HEK293T (cell line): ENCODE measurements around the gene NOTCH3.

ENCODE experiments used
- CTCF ChIA-PET: fragments of 350-600 bp; formaldehyde crosslinking; extraction: SDS; loops from one replicate; lab custom pipeline; 2021; ENCODE audit warnings: antibody characterized with exemption, inconsistent platforms; lab: Yijun Ruan, JAX
- POLR2A ChIA-PET: fragments of 350-600 bp; formaldehyde crosslinking; extraction: SDS; loops from one replicate; lab custom pipeline; 2020; ENCODE audit warnings: antibody characterized with exemption, inconsistent platforms; lab: Yijun Ruan, JAX
- DNase-seq: peaks from one replicate; pipeline ENCODE4 v3.0.0; 2012; ENCODE audit warnings: mixed read lengths; ENCODE audit errors: extremely low spot score
- ARNT ChIP-seq: fragments of 450-650 bp; IDR thresholded peaks from 2 replicates; pipeline ENCODE4 v1.6.1; 2017; ENCODE audit warnings: mild to moderate bottlenecking
- BHLHE40 ChIP-seq: fragments of 450-650 bp; IDR thresholded peaks from 2 replicates; pipeline ENCODE4 v1.6.1; 2016; ENCODE audit warnings: mild to moderate bottlenecking, moderate library complexity, borderline replicate concordance
- CTBP1 ChIP-seq: fragments of 450-650 bp; IDR thresholded peaks from 2 replicates; pipeline ENCODE4 v1.6.1; 2016; ENCODE audit warnings: borderline replicate concordance
- ELF4 ChIP-seq: fragments of 450-650 bp; IDR thresholded peaks from 2 replicates; pipeline ENCODE4 v1.6.1; 2017; ENCODE audit warnings: antibody characterized with exemption
- FOXA1 ChIP-seq: fragments of 450-650 bp; IDR thresholded peaks from 2 replicates; pipeline ENCODE4 v1.6.1; 2016; ENCODE audit warnings: mild to moderate bottlenecking
- FOXK2 ChIP-seq: fragments of 450-650 bp; IDR thresholded peaks from 2 replicates; pipeline ENCODE4 v1.6.1; 2016; ENCODE audit warnings: mild to moderate bottlenecking
- FOXM1 ChIP-seq: fragments of 450-650 bp; IDR thresholded peaks from 2 replicates; pipeline ENCODE4 v1.6.1; 2017; ENCODE audit warnings: mild to moderate bottlenecking, borderline replicate concordance
- HDGF ChIP-seq: fragments of 450-650 bp; IDR thresholded peaks from 2 replicates; pipeline ENCODE4 v1.6.1; 2017; ENCODE audit warnings: antibody characterized with exemption, borderline replicate concordance
- L3MBTL2 ChIP-seq: fragments of 450-650 bp; conservative IDR thresholded peaks from 2 replicates; pipeline ENCODE4 v1.6.1; 2016; ENCODE audit warnings: mild to moderate bottlenecking
- LEF1 ChIP-seq: fragments of 450-650 bp; IDR thresholded peaks from 2 replicates; pipeline ENCODE4 v1.6.1; 2017; ENCODE audit warnings: mild to moderate bottlenecking, borderline replicate concordance
- NFRKB ChIP-seq: fragments of 450-650 bp; IDR thresholded peaks from 2 replicates; pipeline ENCODE4 v1.6.1; 2016; ENCODE audit warnings: mild to moderate bottlenecking, moderate library complexity
- SP1 ChIP-seq: fragments of 450-650 bp; IDR thresholded peaks from 2 replicates; pipeline ENCODE4 v1.6.1; 2017
- SUZ12 ChIP-seq: fragments of 450-650 bp; IDR thresholded peaks from 2 replicates; pipeline ENCODE4 v1.6.1; 2016; ENCODE audit warnings: mild to moderate bottlenecking
- TARDBP ChIP-seq: fragments of 450-650 bp; IDR thresholded peaks from 2 replicates; pipeline ENCODE4 v1.6.1; 2016
- ZNF384 ChIP-seq: fragments of 450-650 bp; IDR thresholded peaks from 2 replicates; pipeline ENCODE4 v1.6.1; 2016
- TF ChIP-seq, protein P1 (sequence below): fragments of 450-650 bp; IDR thresholded peaks from 2 replicates; pipeline ENCODE4 v1.6.1; 2016

The NOTCH3 gene

DNA sequence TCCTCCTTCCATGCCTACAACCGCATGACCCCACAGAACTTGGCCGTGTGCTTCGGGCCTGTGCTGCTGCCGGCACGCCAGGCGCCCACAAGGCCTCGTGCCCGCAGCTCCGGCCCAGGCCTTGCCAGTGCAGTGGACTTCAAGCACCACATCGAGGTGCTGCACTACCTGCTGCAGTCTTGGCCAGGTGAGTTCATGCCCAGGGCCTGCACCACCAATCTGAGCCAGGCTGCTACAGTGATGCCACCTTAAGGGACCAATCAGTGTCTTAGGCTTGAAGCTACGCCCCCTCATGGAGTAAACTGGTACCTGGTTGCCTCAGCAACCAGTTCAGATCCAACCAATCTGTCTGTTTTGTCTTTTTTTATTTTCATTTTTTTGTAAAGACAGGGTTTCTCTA, 88.4 kb downstream of the NOTCH3 start:
- POLR2A ChIA-PET = interaction anchor here (1.9 kb wide), 1 partner anchor 13 kb away, joined by 5 read pairs; a partner anchor contains a TSS
- TF ChIP-seq, protein P1, sequence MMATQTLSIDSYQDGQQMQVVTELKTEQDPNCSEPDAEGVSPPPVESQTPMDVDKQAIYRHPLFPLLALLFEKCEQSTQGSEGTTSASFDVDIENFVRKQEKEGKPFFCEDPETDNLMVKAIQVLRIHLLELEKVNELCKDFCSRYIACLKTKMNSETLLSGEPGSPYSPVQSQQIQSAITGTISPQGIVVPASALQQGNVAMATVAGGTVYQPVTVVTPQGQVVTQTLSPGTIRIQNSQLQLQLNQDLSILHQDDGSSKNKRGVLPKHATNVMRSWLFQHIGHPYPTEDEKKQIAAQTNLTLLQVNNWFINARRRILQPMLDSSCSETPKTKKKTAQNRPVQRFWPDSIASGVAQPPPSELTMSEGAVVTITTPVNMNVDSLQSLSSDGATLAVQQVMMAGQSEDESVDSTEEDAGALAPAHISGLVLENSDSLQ = no peak
- TF ChIP-seq FOXM1 (no peak), LEF1 (no peak), TARDBP (no peak), SUZ12 (no peak), ELF4 (no peak), HDGF (no peak), NFRKB (no peak)
- CTCF ChIA-PET = no interaction called here
- DNase-seq = no peak

DNA sequence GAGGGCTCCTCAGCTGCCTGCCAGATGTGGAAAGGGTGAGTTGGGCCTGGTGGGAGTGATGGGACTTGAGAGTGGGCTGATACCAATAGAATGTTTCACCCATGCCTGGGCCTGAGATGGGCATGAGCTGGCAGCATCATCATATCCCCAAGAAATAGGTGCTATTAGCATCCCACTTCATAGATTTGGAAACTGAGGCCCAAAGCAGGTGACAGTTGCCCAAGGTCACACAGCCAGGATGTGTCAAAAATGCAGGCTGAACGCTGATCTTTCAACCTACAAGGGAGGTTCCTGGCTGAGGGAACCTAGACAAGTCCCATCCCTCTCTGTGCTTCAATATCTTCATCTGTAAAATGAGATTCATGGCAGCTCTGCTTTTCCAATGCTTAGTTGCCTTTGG, 89.0 kb downstream of the NOTCH3 start:
- POLR2A ChIA-PET = interaction anchor here (1.9 to 2.1 kb wide), 2 partner anchors 14 kb away, joined by 5 to 6 read pairs; a partner anchor contains a TSS
- CTCF ChIA-PET = no interaction called here
- TF ChIP-seq ARNT (no peak), L3MBTL2 (no peak), ELF4 (no peak), NFRKB (no peak), BHLHE40 (no peak), ZNF384 (no peak), SP1 (no peak), FOXA1 (no peak), CTBP1 (no peak), FOXK2 (no peak), HDGF (no peak), SUZ12 (no peak), FOXM1 (no peak), TARDBP (no peak), LEF1 (no peak)
- TF ChIP-seq, protein P1 = no peak
- DNase-seq = no peak

DNA sequence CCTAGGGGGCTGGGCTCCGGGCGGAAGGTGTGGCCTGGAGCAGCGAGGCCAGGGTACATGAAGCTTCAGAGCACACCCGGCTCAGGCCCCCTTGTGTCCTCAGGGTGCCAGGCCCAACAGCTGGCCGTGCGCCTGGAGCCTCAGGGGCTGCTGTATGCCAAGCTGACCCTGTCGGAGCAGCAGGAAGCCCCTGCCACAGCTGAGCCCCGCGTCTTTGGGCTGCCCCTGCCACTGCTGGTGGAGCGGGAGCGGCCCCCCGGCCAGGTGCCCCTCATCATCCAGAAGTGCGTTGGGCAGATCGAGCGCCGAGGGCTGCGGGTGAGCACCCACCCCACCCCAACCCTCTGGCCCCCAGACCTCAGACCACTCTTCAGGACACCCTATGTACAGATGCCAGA, 90.4 kb downstream of the NOTCH3 start:
- no peak for DNase-seq
- TF ChIP-seq FOXM1 (no peak), ARNT (no peak), ZNF384 (no peak), NFRKB (no peak), BHLHE40 (no peak), FOXA1 (no peak), TARDBP (no peak), FOXK2 (no peak), SP1 (no peak), HDGF (no peak), SUZ12 (no peak)
- TF ChIP-seq, protein P1 = no peak
- ChIA-PET POLR2A (interaction anchor here (2.1 kb wide), 1 partner anchor 15 kb away, joined by 6 read pairs; a partner anchor contains a TSS), CTCF (interaction anchor here (0.9 kb wide), 1 partner anchor 9 kb away, joined by 3 read pairs; no protein-coding TSS in a partner anchor)

DNA sequence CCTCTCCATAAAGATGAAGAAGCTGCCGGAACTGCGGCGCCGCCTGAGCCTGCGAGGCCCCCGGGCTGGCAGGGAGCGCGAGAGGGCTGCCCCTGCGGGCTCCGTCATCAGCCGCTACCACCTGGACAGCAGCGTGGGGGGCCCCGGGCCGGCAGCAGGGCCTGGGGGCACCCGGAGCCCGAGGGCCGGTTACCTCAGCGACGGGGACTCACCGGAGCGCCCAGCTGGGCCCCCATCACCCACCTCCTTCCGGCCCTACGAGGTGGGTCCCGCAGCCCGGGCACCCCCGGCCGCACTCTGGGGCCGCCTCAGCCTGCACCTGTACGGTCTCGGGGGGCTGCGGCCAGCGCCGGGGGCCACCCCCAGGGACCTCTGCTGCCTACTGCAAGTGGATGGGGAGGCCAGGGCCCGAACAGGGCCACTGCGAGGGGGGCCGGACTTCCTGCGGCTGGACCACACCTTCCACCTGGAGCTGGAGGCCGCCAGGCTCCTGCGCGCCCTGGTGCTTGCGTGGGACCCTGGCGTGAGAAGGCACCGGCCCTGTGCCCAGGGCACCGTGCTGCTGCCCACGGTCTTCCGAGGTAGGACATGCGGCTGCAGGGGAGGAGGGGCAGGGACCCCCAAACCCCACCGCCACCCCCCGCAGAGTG, 90.9 kb downstream of the NOTCH3 start:
- CTCF ChIA-PET = interaction anchor here (0.9 kb wide), 1 partner anchor 8 kb away, joined by 3 read pairs; no protein-coding TSS in a partner anchor
- TF ChIP-seq NFRKB = no peak
- TF ChIP-seq ZNF384 = no peak
- TF ChIP-seq CTBP1 = no peak
- TF ChIP-seq TARDBP = no peak
- no peak for TF ChIP-seq HDGF
- TF ChIP-seq SUZ12 = no peak
- TF ChIP-seq, protein P1 = no peak
- TF ChIP-seq SP1 = no peak
- no peak for TF ChIP-seq FOXA1
- TF ChIP-seq ARNT = no peak
- no peak for TF ChIP-seq L3MBTL2
- no peak for TF ChIP-seq LEF1
- no peak for TF ChIP-seq ELF4
- no peak for TF ChIP-seq FOXK2
- TF ChIP-seq FOXM1 = no peak
- no peak for TF ChIP-seq BHLHE40
- POLR2A ChIA-PET = interaction anchor here (2.1 kb wide), 1 partner anchor 16 kb away, joined by 6 read pairs; a partner anchor contains a TSS
- DNase-seq = no peak
